ENCODE measurements around the gene FMN1.

DNA sequence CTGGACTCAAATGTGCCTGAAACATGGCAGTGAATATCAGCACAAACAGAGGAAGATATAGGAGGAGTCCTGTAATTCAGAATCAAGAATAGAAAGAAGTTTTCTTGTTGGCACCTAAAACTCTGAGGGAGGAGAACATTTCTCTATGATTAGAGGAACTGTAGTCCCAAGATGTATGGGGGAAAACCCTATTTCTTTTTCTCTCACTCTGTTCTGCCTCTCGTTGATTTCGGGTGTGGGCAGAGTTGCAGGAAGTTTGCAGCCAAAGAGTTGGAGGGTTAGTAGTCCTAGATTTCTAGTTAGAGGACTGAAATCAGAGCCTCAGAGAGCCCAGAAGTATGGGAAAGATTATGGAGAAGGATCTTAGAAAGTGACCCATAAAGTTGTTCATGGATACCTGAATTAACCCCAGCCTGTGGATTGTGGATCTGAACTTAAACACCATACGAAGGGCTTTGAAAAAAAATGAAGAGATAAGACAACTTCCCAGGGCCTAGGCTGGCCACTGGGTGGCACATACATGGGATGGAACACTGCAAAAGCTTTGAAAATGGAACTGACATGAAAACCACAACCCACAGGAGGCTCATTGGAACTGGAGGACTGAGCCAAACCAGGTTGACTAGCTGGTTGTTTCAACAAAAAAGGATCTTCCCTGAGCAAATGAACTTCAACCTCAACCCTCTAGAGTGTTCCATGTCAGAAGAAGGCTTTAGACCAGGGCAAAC is 34.6 kb downstream of the FMN1 start:
- TF ChIP-seq, protein P1, sequence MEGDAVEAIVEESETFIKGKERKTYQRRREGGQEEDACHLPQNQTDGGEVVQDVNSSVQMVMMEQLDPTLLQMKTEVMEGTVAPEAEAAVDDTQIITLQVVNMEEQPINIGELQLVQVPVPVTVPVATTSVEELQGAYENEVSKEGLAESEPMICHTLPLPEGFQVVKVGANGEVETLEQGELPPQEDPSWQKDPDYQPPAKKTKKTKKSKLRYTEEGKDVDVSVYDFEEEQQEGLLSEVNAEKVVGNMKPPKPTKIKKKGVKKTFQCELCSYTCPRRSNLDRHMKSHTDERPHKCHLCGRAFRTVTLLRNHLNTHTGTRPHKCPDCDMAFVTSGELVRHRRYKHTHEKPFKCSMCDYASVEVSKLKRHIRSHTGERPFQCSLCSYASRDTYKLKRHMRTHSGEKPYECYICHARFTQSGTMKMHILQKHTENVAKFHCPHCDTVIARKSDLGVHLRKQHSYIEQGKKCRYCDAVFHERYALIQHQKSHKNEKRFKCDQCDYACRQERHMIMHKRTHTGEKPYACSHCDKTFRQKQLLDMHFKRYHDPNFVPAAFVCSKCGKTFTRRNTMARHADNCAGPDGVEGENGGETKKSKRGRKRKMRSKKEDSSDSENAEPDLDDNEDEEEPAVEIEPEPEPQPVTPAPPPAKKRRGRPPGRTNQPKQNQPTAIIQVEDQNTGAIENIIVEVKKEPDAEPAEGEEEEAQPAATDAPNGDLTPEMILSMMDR (IDR thresholded peaks at IDR 0.05 in 4 of 5, conservative IDR thresholded peaks at IDR 0.05 in 1 of 5): no peak
- no peak for TF ChIP-seq POLR2A (IDR thresholded peaks at IDR 0.05)

Measured in gastrocnemius medialis (tissue), 4 donors.